ENCODE data around the gene TTLL1.
A peak's percentile ranks its signal among the peaks of the same experiment; 100 is the strongest.

Gene TTLL1

GRCh38 chr22:42994917-42995562, 94.2 kb downstream of the TTLL1 start:
- no peak for TF ChIP-seq CTCF (IDR thresholded peaks at IDR 0.05; ENCODE audit: control extremely low read depth, extremely low read depth, low read depth, missing control alignments)
- peak; percentile 47 for DNase-seq (ENCODE audit: extremely low spot score)
- ChIA-PET CTCF (interaction anchor here (0.9 to 1.2 kb wide), 3 partner anchors 10 to 18 kb away, joined by 3 to 8 read pairs (median 3); no protein-coding TSS in a partner anchor), POLR2A (no interaction called here)

GRCh38 chr22:42994276-42994916, 94.8 kb downstream of the TTLL1 start:
- DNase-seq (ENCODE audit: extremely low spot score), result no peak
- no peak for TF ChIP-seq CTCF (IDR thresholded peaks at IDR 0.05; ENCODE audit: control extremely low read depth, extremely low read depth, low read depth, missing control alignments)
- POLR2A ChIA-PET, result no interaction called here
- CTCF ChIA-PET, result interaction anchor here (0.9 to 1.0 kb wide), 3 partner anchors 11 to 18 kb away, joined by 3 to 8 read pairs (median 3); no protein-coding TSS in a partner anchor

- DNase-seq (ENCODE audit: extremely low spot score), result no peak
- POLR2A ChIA-PET, result no interaction called here
- CTCF ChIA-PET, result interaction anchor here (1.0 kb wide), 1 partner anchor 12 kb away, joined by 3 read pairs; no protein-coding TSS in a partner anchor
- TF ChIP-seq CTCF (IDR thresholded peaks at IDR 0.05; ENCODE audit: control extremely low read depth, extremely low read depth, low read depth, missing control alignments), result no peak
Measured at GRCh38 chr22:42993651-42994275, 95.4 kb downstream of the TTLL1 start.

- ChIA-PET POLR2A (no interaction called here), CTCF (no interaction called here)
- DNase-seq (ENCODE audit: extremely low spot score), result no peak
- TF ChIP-seq CTCF (IDR thresholded peaks at IDR 0.05; ENCODE audit: control extremely low read depth, extremely low read depth, low read depth, missing control alignments), result no peak
Measured at GRCh38 chr22:42992886-42993479, 96.2 kb downstream of the TTLL1 start.

- ChIA-PET CTCF (interaction anchor here (1.4 to 2.0 kb wide), 4 partner anchors 10 to 124 kb away, joined by 3 to 6 read pairs (median 4); no protein-coding TSS in a partner anchor), POLR2A (interaction anchor here (0.6 kb wide), 1 partner anchor 103 kb away, joined by 4 read pairs; no protein-coding TSS in a partner anchor)
- no peak for DNase-seq (ENCODE audit: extremely low spot score)
- no peak for TF ChIP-seq CTCF (IDR thresholded peaks at IDR 0.05; ENCODE audit: control extremely low read depth, extremely low read depth, low read depth, missing control alignments)
Measured at GRCh38 chr22:42992092-42992491, 97.1 kb downstream of the TTLL1 start.

GRCh38 chr22:42991010-42991651, 98.1 kb downstream of the TTLL1 start:
- ChIA-PET CTCF (interaction anchor here (1.1 to 2.1 kb wide), 9 partner anchors 9 to 123 kb away, joined by 3 to 8 read pairs (median 4); no protein-coding TSS in a partner anchor), POLR2A (interaction anchor here (0.6 to 0.9 kb wide), 3 partner anchors 11 to 102 kb away, joined by 3 to 4 read pairs (median 4); partner anchors contain the start of gene PACSIN2)
- no peak for TF ChIP-seq CTCF (IDR thresholded peaks at IDR 0.05; ENCODE audit: control extremely low read depth, extremely low read depth, low read depth, missing control alignments)
- no peak for DNase-seq (ENCODE audit: extremely low spot score)

Measured in GM10248 (cell line).